Activated CD4-positive, alpha-beta T cell treated with anti-CD3 and anti-CD28 coated beads, Interleukin-2, amount 50 U/mL, for 1 hour (primary cell): Measurements from ENCODE around the gene PRKN.

Experiments used
- DNase-seq: peaks from one replicate; pipeline ENCODE4 v3.0.0-alpha.2; 2020

PRKN gene

GRCh38 chr6:161305860-161306259 is 1421.7 kb downstream of the PRKN start:
- no peak for DNase-seq

GRCh38 chr6:161303628-161304340 is 1423.8 kb downstream of the PRKN start:
- no peak for DNase-seq

- DNase-seq = no peak
These were observed 1424.6 kb downstream of the PRKN start for GRCh38 chr6:161302949-161303348.

GRCh38 chr6:161301338-161301737 is 1426.2 kb downstream of the PRKN start:
- DNase-seq = no peak

GRCh38 chr6:161300823-161301222 is 1426.7 kb downstream of the PRKN start:
- DNase-seq = no peak

- DNase-seq = no peak
These were observed 1427.8 kb downstream of the PRKN start for GRCh38 chr6:161299726-161300125.
